HFFc6 (cell line): ENCODE results near the gene MDFI. TPM values are rescaled to one million over a fixed set of nuclear protein-coding genes. Genes with fewer than 3 reads are reported as not detected.

Experiments
- DNase-seq: peaks from one replicate; pipeline ENCODE4 v3.0.0-alpha.2; 2018
- H3K27ac Mint-ChIP-seq: 2 replicates; pipeline ENCODE4 v1.8.0; 2020; ENCODE audit warnings: mild to moderate bottlenecking, mixed read lengths
- H3K27me3 Mint-ChIP-seq: 2 replicates; pipeline ENCODE4 v1.8.0; 2021; ENCODE audit warnings: mild to moderate bottlenecking, moderate library complexity, mixed read lengths; ENCODE audit not compliant: insufficient read depth
- H3K36me3 Mint-ChIP-seq: 2 replicates; pipeline ENCODE4 v1.8.0; 2021; ENCODE audit warnings: low read depth, mixed read lengths
- H3K4me1 Mint-ChIP-seq: 2 replicates; pipeline ENCODE4 v1.8.0; 2020; ENCODE audit warnings: low read depth, mixed read lengths
- H3K4me3 Mint-ChIP-seq: 2 replicates; pipeline ENCODE4 v1.8.0; 2020; ENCODE audit warnings: mild to moderate bottlenecking, moderate library complexity, mixed read lengths
- H3K9me3 Mint-ChIP-seq: 2 replicates; pipeline ENCODE4 v1.8.0; 2020; ENCODE audit warnings: mild to moderate bottlenecking, mixed read lengths
- CTCF ChIP-seq: fragments of 200-600 bp; sonication (generic); IDR thresholded peaks from 2 replicates; pipeline ENCODE4 v1.5.0; 2021; ENCODE audit warnings: antibody characterized with exemption, mild to moderate bottlenecking
- total RNA-seq, 6 experiments: library from RNA; stranded (reverse); fragmentation: NEBNext Ultra II Directional; extraction: Animal tissue kit (Norgen Biotek cat#: 25700); gene quantifications; 2 replicates in 1 of 6; 3 replicates in 5 of 6; pipeline ENCODE4 v1.2.3, GENCODE V29; 2021

The MDFI gene
- total RNA-seq, 6 experiments from 2014 or later: 0.38 to 0.96 TPM; not detected in 4

GRCh38 chr6:41602864-41603608 is 35.2 kb upstream of the MDFI start:
- peak; percentile 94 for TF ChIP-seq CTCF
- peaks cover 3% of the 10 kb centered on the region for H3K27me3 Mint-ChIP-seq
- H3K27ac Mint-ChIP-seq: peak overlapping the region; percentile 36; the same call in 1 of the 2 replicates
- peaks cover 7% of the 10 kb centered on the region for H3K4me1 Mint-ChIP-seq
- peak; percentile 70 for DNase-seq
- H3K36me3 Mint-ChIP-seq: no peaks in the 10 kb centered on the region
- no peaks in the 10 kb centered on the region for H3K9me3 Mint-ChIP-seq
- H3K4me3 Mint-ChIP-seq: peak overlapping the region; percentile 60

GRCh38 chr6:41604006-41604405 is 34.3 kb upstream of the MDFI start:
- Mint-ChIP-seq H3K4me3 (no peak overlapping the region), H3K4me1 (peaks cover 7% of the 10 kb centered on the region), H3K36me3 (no peaks in the 10 kb centered on the region), H3K27ac (no peak overlapping the region), H3K27me3 (peaks cover 3% of the 10 kb centered on the region), H3K9me3 (no peaks in the 10 kb centered on the region)
- no peak for DNase-seq
- TF ChIP-seq CTCF: no peak

GRCh38 chr6:41605649-41606048 is 32.6 kb upstream of the MDFI start:
- Mint-ChIP-seq H3K9me3 (no peaks in the 10 kb centered on the region), H3K27ac (no peak overlapping the region), H3K36me3 (no peaks in the 10 kb centered on the region), H3K4me3 (no peak overlapping the region), H3K27me3 (peaks cover 3% of the 10 kb centered on the region), H3K4me1 (peaks cover 17% of the 10 kb centered on the region)
- TF ChIP-seq CTCF: no peak
- DNase-seq: no peak

- no peak overlapping the region for H3K27ac Mint-ChIP-seq
- H3K36me3 Mint-ChIP-seq: no peaks in the 10 kb centered on the region
- no peak for DNase-seq
- H3K27me3 Mint-ChIP-seq: peaks cover 3% of the 10 kb centered on the region
- H3K4me3 Mint-ChIP-seq: no peak overlapping the region
- no peak for TF ChIP-seq CTCF
- no peaks in the 10 kb centered on the region for H3K9me3 Mint-ChIP-seq
- peaks cover 20% of the 10 kb centered on the region for H3K4me1 Mint-ChIP-seq
Observed at GRCh38 chr6:41607036-41607435, 31.2 kb upstream of the MDFI start.

- peaks cover 16% of the 10 kb centered on the region for H3K4me1 Mint-ChIP-seq
- peaks cover 5% of the 10 kb centered on the region for H3K36me3 Mint-ChIP-seq
- H3K9me3 Mint-ChIP-seq: peaks cover 4% of the 10 kb centered on the region
- H3K27me3 Mint-ChIP-seq: peaks cover 3% of the 10 kb centered on the region
- H3K27ac Mint-ChIP-seq: no peak overlapping the region
- TF ChIP-seq CTCF: no peak
- no peak overlapping the region for H3K4me3 Mint-ChIP-seq
- DNase-seq: no peak
Observed at GRCh38 chr6:41607736-41608135, 30.5 kb upstream of the MDFI start.
